Measurements from ENCODE around the gene NOP53. TPM values are rescaled to one million over a fixed set of nuclear protein-coding genes. Genes with fewer than 3 reads are reported as not detected.
"Not testable (repeated sequence)": the region's sequence is repeated elsewhere in the genome, so short reads cannot be mapped to it uniquely, and the experiment has no call there.

NOP53 gene
- total and polyA plus RNA-seq, 2 experiments from 2014 or later: 167 to 192 TPM

GRCh38 chr19:47728295-47728694 lies 17.1 kb upstream of the NOP53 start:
- Mint-ChIP-seq H3K4me3 (peak overlapping the region; percentile 3; the same call in 1 of the 3 replicates), H3K27me3 (ENCODE audit: insufficient read depth, low read depth, poor library complexity) (peaks cover 11% of the 10 kb centered on the region), H3K4me1 (peaks cover 11% of the 10 kb centered on the region)
- H3K9me3 Mint-ChIP-seq; H3K27ac Mint-ChIP-seq; H2AFZ ChIP-seq; H3K27me3 ChIP-seq (ENCODE audit: insufficient read depth); DNase-seq (ENCODE audit: low spot score); H3K27ac ChIP-seq (ENCODE audit: low read depth); H3K4me1 ChIP-seq (ENCODE audit: insufficient read depth); H3K4me2 ChIP-seq; H3K36me3 Mint-ChIP-seq (ENCODE audit: low read depth); ATAC-seq; H3K4me3 ChIP-seq; H4K20me1 ChIP-seq (replicated peaks; ENCODE audit: insufficient read depth); H3K36me3 ChIP-seq (ENCODE audit: insufficient read depth); H3K79me2 ChIP-seq (replicated peaks; ENCODE audit: insufficient read depth); H3K9me2 ChIP-seq (ENCODE audit: insufficient read depth); H3F3A ChIP-seq (replicated peaks; ENCODE audit: low read depth): not testable (repeated sequence)

- Histone ChIP-seq H3K36me3 (ENCODE audit: insufficient read depth) (no peaks in the 10 kb centered on the region), H3K27me3 (ENCODE audit: insufficient read depth) (no peaks in the 10 kb centered on the region), H3K79me2 (replicated peaks; ENCODE audit: insufficient read depth) (no peaks in the 10 kb centered on the region), H2AFZ (peak overlapping the region; percentile 96), H4K20me1 (replicated peaks; ENCODE audit: insufficient read depth) (no peaks in the 10 kb centered on the region), H3K4me1 (ENCODE audit: insufficient read depth) (peaks cover 6% of the 10 kb centered on the region; the same call in 1 of the 2 replicates), H3K9me2 (ENCODE audit: insufficient read depth) (peaks cover 2% of the 10 kb centered on the region; the same call in 1 of the 2 replicates), H3F3A (replicated peaks; ENCODE audit: low read depth) (peaks cover 8% of the 10 kb centered on the region; the same call in 1 of the 2 replicates), H3K4me2 (peak overlapping the region; percentile 94), H3K27ac (ENCODE audit: low read depth) (no peak overlapping the region), H3K4me3 (peak overlapping the region; percentile 85)
- Mint-ChIP-seq H3K9me3 (no peaks in the 10 kb centered on the region), H3K4me3 (peak overlapping the region; percentile 89), H3K36me3 (ENCODE audit: low read depth) (peaks cover 5% of the 10 kb centered on the region; the same call in 2 of the 3 replicates), H3K27me3 (ENCODE audit: insufficient read depth, low read depth, poor library complexity) (peaks cover 15% of the 10 kb centered on the region), H3K4me1 (peaks cover 11% of the 10 kb centered on the region), H3K27ac (peak overlapping the region; percentile 56; the same call in 1 of the 2 replicates)
- ATAC-seq: peak; percentile 60
- TF ChIP-seq POLR2AphosphoS5 (IDR thresholded peaks at IDR 0.05; ENCODE audit: low read depth): no peak
- no peak for TF ChIP-seq JUNB (IDR thresholded peaks at IDR 0.05; ENCODE audit: unreplicated experiment)
- no peak for TF ChIP-seq REST (IDR thresholded peaks at IDR 0.05; ENCODE audit: unreplicated experiment)
- no peak for TF ChIP-seq CTCF (conservative IDR thresholded peaks at IDR 0.05; ENCODE audit: low read depth in 2 of 2)
- TF ChIP-seq EZH2 (IDR thresholded peaks at IDR 0.05; ENCODE audit: low read depth, unreplicated experiment): no peak
- DNase-seq (ENCODE audit: low spot score): peak; percentile 66
Observed at GRCh38 chr19:47729468-47729798, 15.9 kb upstream of the NOP53 start.
